Activated CD4-positive, alpha-beta T cell treated with anti-CD3 and anti-CD28 coated beads for 36 hours (primary cell): ENCODE data around the gene PRDM15. TPM values are rescaled to one million over a fixed set of nuclear protein-coding genes. Genes with fewer than 3 reads are reported as not detected.
A peak's percentile ranks its signal among the peaks of the same experiment; 100 is the strongest.

ENCODE experiments used
- ATAC-seq: fragments of 200-7000 bp; cut with Tn5 transposase; one replicate; pipeline ENCODE4 v1.10.0; 2021; ENCODE audit warnings: mild to moderate bottlenecking, moderate library complexity
- CTCF ChIA-PET: fragments of 350-600 bp; sonication (Branson Sonifier 250); formaldehyde crosslinking; loops from one replicate; lab custom pipeline; 2021; ENCODE audit warnings: antibody characterized with exemption; lab: Charles Lee
- POLR2A ChIA-PET: fragments of 350-600 bp; sonication (Branson Sonifier 250); formaldehyde crosslinking; loops from one replicate; lab custom pipeline; 2021; ENCODE audit warnings: antibody characterized with exemption, inconsistent platforms; lab: Charles Lee
- DNase-seq: peaks from one replicate; pipeline ENCODE4 v3.0.0-alpha.2; 2020
- H3K27ac Mint-ChIP-seq: one replicate; pipeline ENCODE4 v1.8.0; 2021; ENCODE audit warnings: mixed read lengths
- H3K27me3 Mint-ChIP-seq: one replicate; pipeline ENCODE4 v1.8.0; 2021; ENCODE audit warnings: mixed read lengths
- H3K36me3 Mint-ChIP-seq: one replicate; pipeline ENCODE4 v1.8.0; 2021; ENCODE audit warnings: low read depth, mixed read lengths
- H3K4me1 Mint-ChIP-seq: one replicate; pipeline ENCODE4 v1.8.0; 2021; ENCODE audit warnings: mixed read lengths
- H3K4me3 Mint-ChIP-seq: one replicate; pipeline ENCODE4 v1.8.0; 2021; ENCODE audit warnings: mild to moderate bottlenecking, moderate library complexity, mixed read lengths
- H3K9me3 Mint-ChIP-seq: one replicate; pipeline ENCODE4 v1.8.0; 2021; ENCODE audit warnings: low read depth, mixed read lengths
- intact Hi-C, 2 experiments: fragments of 100-400 bp; cut with DNase I in 1 of 2; cut with micrococcal nuclease in 1 of 2; formaldehyde crosslinking; loops; one replicate each; pipeline versions ENCODE4 v1.14.2 to v1.15.1; 2022 to 2024; cut with DNase I, micrococcal nuclease
- total RNA-seq, 2 experiments: library from RNA; stranded (reverse); gene quantifications; one replicate each; pipeline ENCODE4 v1.2.3, GENCODE V29; 2021

The PRDM15 gene
- total RNA-seq, 2 experiments from 2014 or later: 11.8 to 13.0 TPM

GRCh38 chr21:41874611-41875010 is 4.5 kb downstream of the PRDM15 start:
- no peak overlapping the region for H3K4me3 Mint-ChIP-seq
- ChIA-PET CTCF (no interaction called here), POLR2A (no interaction called here)
- peaks cover 23% of the 10 kb centered on the region for H3K4me1 Mint-ChIP-seq
- DNase-seq (no peak), ATAC-seq (no peak)
- peaks cover 14% of the 10 kb centered on the region for H3K36me3 Mint-ChIP-seq
- intact Hi-C loops: loop anchor here (5.0 kb wide), 5 partner anchors 107 to 512 kb away; partner anchors contain the start of genes MX2 (in 1 of the 2) and RIPK4 (in 1 of the 2)
- no peak overlapping the region for H3K27ac Mint-ChIP-seq
- H3K9me3 Mint-ChIP-seq: no peaks in the 10 kb centered on the region
- H3K27me3 Mint-ChIP-seq: no peaks in the 10 kb centered on the region

- no peak overlapping the region for H3K27ac Mint-ChIP-seq
- no peaks in the 10 kb centered on the region for H3K27me3 Mint-ChIP-seq
- H3K9me3 Mint-ChIP-seq: no peaks in the 10 kb centered on the region
- peaks cover 23% of the 10 kb centered on the region for H3K4me1 Mint-ChIP-seq
- H3K4me3 Mint-ChIP-seq: no peak overlapping the region
- H3K36me3 Mint-ChIP-seq: peaks cover 14% of the 10 kb centered on the region
- ChIA-PET POLR2A (no interaction called here), CTCF (interaction anchor here (1.0 kb wide), 1 partner anchor 437 kb away, joined by 3 read pairs; no protein-coding TSS in a partner anchor)
- DNase-seq (no peak), ATAC-seq (no peak)
- intact Hi-C loops: no loop called here
These were observed 5.7 kb downstream of the PRDM15 start for GRCh38 chr21:41873426-41873825.

- Mint-ChIP-seq H3K27ac (no peak overlapping the region), H3K4me1 (peaks cover 25% of the 10 kb centered on the region), H3K4me3 (no peak overlapping the region), H3K36me3 (peaks cover 14% of the 10 kb centered on the region), H3K9me3 (no peaks in the 10 kb centered on the region), H3K27me3 (no peaks in the 10 kb centered on the region)
- DNase-seq (no peak), ATAC-seq (no peak)
- intact Hi-C loops: no loop called here
- ChIA-PET CTCF (interaction anchor here (1.0 kb wide), 1 partner anchor 437 kb away, joined by 3 read pairs; no protein-coding TSS in a partner anchor), POLR2A (no interaction called here)
These were observed 6.1 kb downstream of the PRDM15 start for GRCh38 chr21:41873005-41873404.

- Mint-ChIP-seq H3K36me3 (peaks cover 9% of the 10 kb centered on the region), H3K9me3 (no peaks in the 10 kb centered on the region), H3K4me3 (no peak overlapping the region), H3K4me1 (peaks cover 11% of the 10 kb centered on the region), H3K27me3 (no peaks in the 10 kb centered on the region), H3K27ac (no peak overlapping the region)
- ChIA-PET CTCF (no interaction called here), POLR2A (no interaction called here)
- DNase-seq: no peak
- intact Hi-C loops: no loop called here
- ATAC-seq: no peak
These were observed 7.7 kb downstream of the PRDM15 start for GRCh38 chr21:41871293-41872030.

- DNase-seq (no peak), ATAC-seq (no peak)
- Mint-ChIP-seq H3K4me3 (no peak overlapping the region), H3K27ac (no peak overlapping the region), H3K4me1 (peaks cover 19% of the 10 kb centered on the region), H3K27me3 (no peaks in the 10 kb centered on the region), H3K36me3 (peaks cover 9% of the 10 kb centered on the region), H3K9me3 (no peaks in the 10 kb centered on the region)
- ChIA-PET POLR2A (no interaction called here), CTCF (interaction anchor here (0.7 kb wide), 1 partner anchor 207 kb away, joined by 3 read pairs; no protein-coding TSS in a partner anchor)
- intact Hi-C loops: no loop called here
These were observed 9.4 kb downstream of the PRDM15 start for GRCh38 chr21:41869771-41870170.

- CTCF ChIA-PET: interaction anchor here (0.6 to 0.7 kb wide), 3 partner anchors 58 to 283 kb away, joined by 3 to 5 read pairs (median 3); no protein-coding TSS in a partner anchor
- peaks cover 1% of the 10 kb centered on the region for H3K36me3 Mint-ChIP-seq
- intact Hi-C loops: no loop called here
- POLR2A ChIA-PET: no interaction called here
- H3K27me3 Mint-ChIP-seq: no peaks in the 10 kb centered on the region
- no peak overlapping the region for H3K4me3 Mint-ChIP-seq
- DNase-seq: no peak
- H3K9me3 Mint-ChIP-seq: no peaks in the 10 kb centered on the region
- ATAC-seq: no peak
- H3K4me1 Mint-ChIP-seq: peaks cover 23% of the 10 kb centered on the region
- H3K27ac Mint-ChIP-seq: no peak overlapping the region
These were observed 11.0 kb downstream of the PRDM15 start for GRCh38 chr21:41868062-41868710.

- Mint-ChIP-seq H3K4me3 (no peak overlapping the region), H3K36me3 (peaks cover 3% of the 10 kb centered on the region), H3K4me1 (peaks cover 24% of the 10 kb centered on the region), H3K27ac (no peak overlapping the region), H3K9me3 (no peaks in the 10 kb centered on the region), H3K27me3 (no peaks in the 10 kb centered on the region)
- intact Hi-C loops: no loop called here
- ChIA-PET CTCF (no interaction called here), POLR2A (no interaction called here)
- no peak for DNase-seq
- no peak for ATAC-seq
These were observed 11.8 kb downstream of the PRDM15 start for GRCh38 chr21:41867313-41867712.

- H3K27me3 Mint-ChIP-seq: no peaks in the 10 kb centered on the region
- POLR2A ChIA-PET: no interaction called here
- peaks cover 27% of the 10 kb centered on the region for H3K4me1 Mint-ChIP-seq
- H3K27ac Mint-ChIP-seq: no peak overlapping the region
- H3K9me3 Mint-ChIP-seq: no peaks in the 10 kb centered on the region
- ATAC-seq (no peak), DNase-seq (no peak)
- CTCF ChIA-PET: interaction anchor here (1.2 to 1.5 kb wide), 2 partner anchors 49 to 241 kb away, joined by 3 to 4 read pairs; no protein-coding TSS in a partner anchor
- intact Hi-C loops: no loop called here
- H3K36me3 Mint-ChIP-seq: peaks cover 3% of the 10 kb centered on the region
- no peak overlapping the region for H3K4me3 Mint-ChIP-seq
These were observed 12.8 kb downstream of the PRDM15 start for GRCh38 chr21:41866274-41866809.

- POLR2A ChIA-PET: no interaction called here
- Mint-ChIP-seq H3K36me3 (peaks cover 3% of the 10 kb centered on the region), H3K4me1 (peaks cover 27% of the 10 kb centered on the region), H3K4me3 (no peak overlapping the region), H3K27me3 (no peaks in the 10 kb centered on the region), H3K27ac (no peak overlapping the region), H3K9me3 (no peaks in the 10 kb centered on the region)
- ATAC-seq (peak; percentile 57), DNase-seq (no peak)
- CTCF ChIA-PET: interaction anchor here (1.2 to 1.5 kb wide), 2 partner anchors 48 to 243 kb away, joined by 3 to 4 read pairs; no protein-coding TSS in a partner anchor
- intact Hi-C loops: no loop called here
These were observed 14.0 kb downstream of the PRDM15 start for GRCh38 chr21:41865002-41865777.

- H3K4me3 Mint-ChIP-seq: no peak overlapping the region
- no peak for ATAC-seq
- ChIA-PET CTCF (no interaction called here), POLR2A (no interaction called here)
- peaks cover 2% of the 10 kb centered on the region for H3K36me3 Mint-ChIP-seq
- no peaks in the 10 kb centered on the region for H3K9me3 Mint-ChIP-seq
- peaks cover 27% of the 10 kb centered on the region for H3K4me1 Mint-ChIP-seq
- no peaks in the 10 kb centered on the region for H3K27me3 Mint-ChIP-seq
- no peak for DNase-seq
- intact Hi-C loops: no loop called here
- no peak overlapping the region for H3K27ac Mint-ChIP-seq
These were observed 14.7 kb downstream of the PRDM15 start for GRCh38 chr21:41864311-41865001.

GRCh38 chr21:41863439-41863740 is 15.8 kb downstream of the PRDM15 start:
- no peak overlapping the region for H3K4me3 Mint-ChIP-seq
- DNase-seq (no peak), ATAC-seq (no peak)
- ChIA-PET CTCF (interaction anchor here (0.7 kb wide), 2 partner anchors 220 to 643 kb away, joined by 3 read pairs; no protein-coding TSS in a partner anchor), POLR2A (no interaction called here)
- no peaks in the 10 kb centered on the region for H3K27me3 Mint-ChIP-seq
- H3K9me3 Mint-ChIP-seq: no peaks in the 10 kb centered on the region
- H3K36me3 Mint-ChIP-seq: peaks cover 2% of the 10 kb centered on the region
- peaks cover 27% of the 10 kb centered on the region for H3K4me1 Mint-ChIP-seq
- peak overlapping the region; percentile 0 for H3K27ac Mint-ChIP-seq
- intact Hi-C loops: no loop called here
